Measurements from ENCODE around the gene DCTN2.

Gene DCTN2

GRCh38 chr12:57485695-57486094 is 61.3 kb downstream of the DCTN2 start:
- no peak for DNase-seq

GRCh38 chr12:57483466-57483865 is 63.5 kb downstream of the DCTN2 start:
- no peak for DNase-seq

GRCh38 chr12:57481671-57482070 is 65.3 kb downstream of the DCTN2 start:
- DNase-seq: no peak

All from activated T-cell treated with anti-CD3 and anti-CD28 coated beads for 4 hours (primary cell).